HepG2 (cell line): ENCODE data around the gene TUBB3. TPM values are rescaled to one million over a fixed set of nuclear protein-coding genes. Genes with fewer than 3 reads are reported as not detected.

Experiments
- ATAC-seq: fragments of 200-7000 bp; cut with Tn5 transposase; 3 replicates; pipeline ENCODE4 v1.9.1; 2020; ENCODE audit warnings: mild to moderate bottlenecking, moderate library complexity
- BruUV-seq: library from RNA; stranded (reverse); fragments of 400-500 nt; replicated peaks from 2 replicates; lab custom pipeline; 2021; lab: Mats Ljungman, UMichigan
- CTCF ChIA-PET: fragments of 300-600 bp; formaldehyde crosslinking; extraction: SDS; loops from one replicate; lab custom pipeline; 2021; ENCODE audit warnings: low total read pairs, inconsistent platforms, low intra/inter-chr PET ratio; lab: Yijun Ruan, JAX
- POLR2A ChIA-PET: fragments of 350-600 bp; sonication (Branson Sonifier 250); formaldehyde crosslinking; loops from one replicate; lab custom pipeline; 2020; ENCODE audit warnings: antibody characterized with exemption, inconsistent platforms; lab: Yijun Ruan, JAX
- DNase-seq: peaks from one replicate; pipeline ENCODE4 v3.0.0-alpha.2; 2015; ENCODE audit warnings: low spot score
- FAIRE-seq: peaks from 3 replicates; lab custom pipeline; 2011; peaks lifted over from hg19 to GRCh38; lab: Jason Lieb, UNC
- H2AFZ ChIP-seq: one replicate; pipeline ENCODE4 v1.6.1; 2011; ENCODE audit warnings: low read length, inconsistent platforms
- H3K27ac ChIP-seq: fragments of 300-600 bp; 3 replicates; pipeline ENCODE4 v1.8.0; 2011; ENCODE audit warnings: mixed run types, mild to moderate bottlenecking, mixed read lengths, low read length, inconsistent platforms; ENCODE audit not compliant: insufficient read depth; ENCODE audit errors: extremely low read length
- H3K27me3 ChIP-seq, 2 experiments: fragments of 200-600 bp in 1 of 2; 2 replicates in 1 of 2; 3 replicates in 1 of 2; pipeline versions ENCODE4 v1.6.0 to v1.8.0; 2011; ENCODE audit warnings: low read length in 2 of 2, mild to moderate bottlenecking in 2 of 2, moderate library complexity in 2 of 2, inconsistent platforms in 1 of 2; ENCODE audit not compliant: insufficient read depth in 2 of 2, control insufficient read depth in 1 of 2
- H3K36me3 ChIP-seq, 2 experiments: fragments of 200-600 bp in 1 of 2; replicated peaks in 1 of 2; 2 replicates in 1 of 2; 3 replicates in 1 of 2; pipeline versions ENCODE4 v1.5.1 to v1.8.0; 2011; ENCODE audit warnings: low read length in 2 of 2, inconsistent platforms in 1 of 2; ENCODE audit not compliant: insufficient read depth in 2 of 2, control insufficient read depth in 1 of 2
- H3K4me1 ChIP-seq: 2 replicates; pipeline ENCODE4 v1.5.1; 2012; ENCODE audit warnings: low read length, inconsistent platforms; ENCODE audit not compliant: insufficient read depth
- H3K4me2 ChIP-seq: 2 replicates; pipeline ENCODE4 v1.6.0; 2011; ENCODE audit warnings: low read depth, low read length, inconsistent platforms
- H3K4me3 ChIP-seq, 3 experiments: fragments of 200-600 bp in 1 of 3; sonication (generic), shearing (Covaris generic) in 1 of 3; replicated peaks in 1 of 3; 2 replicates each; pipeline ENCODE4 v1.5.1; 2011 to 2016; ENCODE audit warnings: low read length in 3 of 3, inconsistent platforms in 2 of 3, low read depth in 2 of 3, mild to moderate bottlenecking in 2 of 3, control low read depth in 1 of 3, mixed read lengths in 1 of 3; ENCODE audit not compliant: insufficient read depth in 1 of 3
- H3K79me2 ChIP-seq: one replicate; pipeline ENCODE4 v1.6.1; 2011; ENCODE audit warnings: low read length, inconsistent platforms; ENCODE audit not compliant: insufficient read depth
- H3K9ac ChIP-seq: 2 replicates; pipeline ENCODE4 v1.6.0; 2011; ENCODE audit warnings: mild to moderate bottlenecking, low read depth, low read length, inconsistent platforms; ENCODE audit not compliant: insufficient read depth
- H3K9me3 ChIP-seq: 2 replicates; pipeline ENCODE4 v1.5.1; 2012; ENCODE audit warnings: mild to moderate bottlenecking, low read length
- H4K20me1 ChIP-seq: 2 replicates; pipeline ENCODE4 v1.6.0; 2011; ENCODE audit warnings: inconsistent platforms, mild to moderate bottlenecking, low read length, moderate library complexity; ENCODE audit not compliant: insufficient read depth
- ARID3A ChIP-seq: IDR thresholded peaks from 2 replicates; pipeline ENCODE4 v1.6.1; 2012; ENCODE audit warnings: low read depth, low read length, improper control_type of control experiment
- ATF2 ChIP-seq: sonication (generic); formaldehyde crosslinking; IDR thresholded peaks from 2 replicates; pipeline ENCODE4 v1.4.0; 2020; ENCODE audit warnings: missing genetic modification reagents
- HMGA1 ChIP-seq: sonication (generic); formaldehyde crosslinking; conservative IDR thresholded peaks from 2 replicates; pipeline ENCODE4 v1.4.0; 2020; ENCODE audit warnings: missing genetic modification reagents
- KLF13 ChIP-seq: sonication (generic); formaldehyde crosslinking; IDR thresholded peaks from 2 replicates; pipeline ENCODE4 v1.4.0; 2020; ENCODE audit warnings: mild to moderate bottlenecking, missing genetic modification reagents
- MBNL3 ChIP-seq: fragments of 250-450 bp; sonication (Bioruptor Pico); conservative IDR thresholded peaks from 2 replicates; pipeline ENCODE4 v1.8.0; 2022; ENCODE audit warnings: mild to moderate bottlenecking, inconsistent platforms
- MTF1 ChIP-seq: sonication (generic); formaldehyde crosslinking; IDR thresholded peaks from 2 replicates; pipeline ENCODE4 v1.5.0; 2020; ENCODE audit warnings: missing genetic modification reagents
- MYPOP ChIP-seq: sonication (generic); formaldehyde crosslinking; IDR thresholded peaks from 2 replicates; pipeline ENCODE4 v1.8.1; 2023; ENCODE audit warnings: mild to moderate bottlenecking, moderate library complexity, missing genetic modification reagents
- PITX1 ChIP-seq: sonication (generic); formaldehyde crosslinking; IDR thresholded peaks from 2 replicates; pipeline ENCODE4 v1.5.1; 2020; ENCODE audit warnings: mild to moderate bottlenecking, missing genetic modification reagents
- RBAK ChIP-seq: sonication (generic); formaldehyde crosslinking; IDR thresholded peaks from 2 replicates; pipeline ENCODE4 v1.5.1; 2020; ENCODE audit warnings: mild to moderate bottlenecking, missing genetic modification reagents
- SIN3A ChIP-seq: IDR thresholded peaks from 2 replicates; pipeline ENCODE4 v1.6.1; 2011; ENCODE audit warnings: low read depth, mild to moderate bottlenecking, control low read depth, low read length, borderline replicate concordance
- SIX1 ChIP-seq: sonication (generic); formaldehyde crosslinking; IDR thresholded peaks from 2 replicates; pipeline ENCODE4 v1.4.0; 2020; ENCODE audit warnings: missing genetic modification reagents, borderline replicate concordance
- TOPORS ChIP-seq: sonication (generic); formaldehyde crosslinking; IDR thresholded peaks from 2 replicates; pipeline ENCODE4 v1.8.0; 2023; ENCODE audit warnings: mild to moderate bottlenecking, missing genetic modification reagents
- ZNF124 ChIP-seq: sonication (generic); formaldehyde crosslinking; IDR thresholded peaks from 2 replicates; pipeline ENCODE4 v1.4.0; 2020; ENCODE audit warnings: missing genetic modification reagents
- ZNF24 ChIP-seq: fragments of 450-650 bp; IDR thresholded peaks from 2 replicates; pipeline ENCODE4 v1.6.1; 2017; ENCODE audit warnings: antibody characterized with exemption, mild to moderate bottlenecking
- ZNF34 ChIP-seq: sonication (generic); formaldehyde crosslinking; IDR thresholded peaks from 2 replicates; pipeline ENCODE4 v1.4.0; 2020; ENCODE audit warnings: mild to moderate bottlenecking, missing genetic modification reagents, borderline replicate concordance
- ZNF614 ChIP-seq: IDR thresholded peaks from 2 replicates; pipeline ENCODE4 v1.6.1; 2018; ENCODE audit warnings: missing biosample characterization, missing genetic modification reagents, inconsistent platforms, borderline replicate concordance
- ZNF670 ChIP-seq: sonication (generic); formaldehyde crosslinking; IDR thresholded peaks from 2 replicates; pipeline ENCODE4 v1.8.0; 2022; ENCODE audit warnings: mild to moderate bottlenecking, missing genetic modification reagents, borderline replicate concordance
- ZNF768 ChIP-seq: sonication (generic); formaldehyde crosslinking; IDR thresholded peaks from 2 replicates; pipeline ENCODE4 v1.4.0; 2020; ENCODE audit warnings: missing genetic modification reagents
- WGBS: methylation state at CpG from one replicate; pipeline ENCODE4 v1.1.6; 2017; ENCODE audit warnings: low lambda C conversion rate; 5-methylcytosine and 5-hydroxymethylcytosine counted together
- in situ Hi-C: cut with HindIII; loops from 2 replicates; pipeline ENCODE4 v1.10.0; 2017; ENCODE audit warnings: low pct_unique_long_range_greater_than_20kb; ENCODE audit not compliant: extremely low pct_ligation_motif_present
- intact Hi-C: fragments of 100-400 bp; cut with micrococcal nuclease; formaldehyde crosslinking; loops from one replicate; pipeline ENCODE4 v1.10.0; 2022; ENCODE audit not compliant: unreplicated experiment
- polyA plus RNA-seq, 8 experiments: library from polyadenylated mRNA; depleted of rRNA in 3 of 8; stranded (reverse) in 7 of 8; unstranded in 1 of 8; fragments of >200 nt; fragmentation: Illumina TruSeq in 4 of 8; extraction: Trizol in 4 of 8; gene quantifications; 2 replicates each; pipeline versions ENCODE4 v1.2.1 to v1.2.3, GENCODE V29; 2011 to 2016; ENCODE audit warnings: low read depth in 4 of 8, missing spikeins in 1 of 8, mixed read lengths in 1 of 8; ENCODE audit not compliant: insufficient read depth in 1 of 8
- total RNA-seq, 5 experiments: library from RNA; depleted of rRNA; stranded (reverse); fragments of >200 nt; fragmentation: Illumina TruSeq; extraction: Trizol; gene quantifications; 2 replicates each; pipeline ENCODE4 v1.2.3, GENCODE V29; 2016; ENCODE audit warnings: low read depth in 1 of 5

TUBB3 gene
- total and polyA plus RNA-seq, 2 of the 13 experiments (the other 11 are each of a cell fraction or from before 2014, with no cell fraction given) = 110 to 185 TPM

- peaks cover 5% of the 10 kb centered on the region; the same call in 1 of the 2 replicates for H4K20me1 ChIP-seq
- ChIA-PET CTCF (no interaction called here), POLR2A (interaction anchor here (0.5 to 0.8 kb wide), 2 partner anchors 17 to 191 kb away, joined by 3 to 5 read pairs; no protein-coding TSS in a partner anchor)
- DNase-seq = no peak
- no peak; the same call in 2 of the 3 replicates for ATAC-seq
- H3K79me2 ChIP-seq = no peaks in the 10 kb centered on the region
- no TSS peak for BruUV-seq
- H3K9ac ChIP-seq = no peak overlapping the region
- no peak overlapping the region for H3K27ac ChIP-seq
- in situ Hi-C loops (no loop called here), intact Hi-C loops (no loop called here)
- no peak for FAIRE-seq
- 98% methylated on average over 8 of the region's 16 CpGs for WGBS
- H3K4me3 ChIP-seq = no peak overlapping the region
- no peak overlapping the region for H3K4me2 ChIP-seq
- no peak overlapping the region for H2AFZ ChIP-seq
- H3K4me1 ChIP-seq = no peaks in the 10 kb centered on the region
- H3K27me3 ChIP-seq = no peaks in the 10 kb centered on the region
- H3K9me3 ChIP-seq = no peaks in the 10 kb centered on the region
- H3K36me3 ChIP-seq = peaks cover 49 to 83% of the 10 kb centered on the region in 2 experiments; a peak in 4 of 5 replicates
- TF ChIP-seq ZNF670 (no peak), MYPOP (CRISPR knock-in tag) (no peak), MTF1 (no peak), ZNF614 (CRISPR knock-in tag) (no peak), RBAK (CRISPR knock-in tag) (no peak), SIN3A (no peak), ZNF34 (CRISPR knock-in tag) (no peak), ARID3A (no peak), ATF2 (CRISPR knock-in tag) (no peak), PITX1 (CRISPR knock-in tag) (no peak), ZNF124 (CRISPR knock-in tag) (no peak), HMGA1 (CRISPR knock-in tag) (no peak), TOPORS (CRISPR knock-in tag) (no peak), ZNF768 (CRISPR knock-in tag) (peak; percentile 55; the same call in 1 of the 2 replicates), KLF13 (CRISPR knock-in tag) (no peak), SIX1 (CRISPR knock-in tag) (no peak), MBNL3 (CRISPR knock-in tag) (no peak), ZNF24 (no peak)
These were observed 32.1 kb upstream of the TUBB3 start for GRCh38 chr16:89890886-89891657.
